Nephron progenitor cell (in vitro differentiated cells): ENCODE results near the gene DAGLA.

ENCODE experiments used
- DNase-seq: peaks from one replicate; pipeline ENCODE4 v3.0.0; 2021
- H3K27ac Mint-ChIP-seq: 2 replicates; pipeline ENCODE4 v1.8.0; 2021; ENCODE audit warnings: mild to moderate bottlenecking, moderate library complexity, mixed read lengths
- H3K27me3 Mint-ChIP-seq: 2 replicates; pipeline ENCODE4 v1.8.0; 2021; ENCODE audit warnings: mild to moderate bottlenecking, low read depth, mixed read lengths; ENCODE audit not compliant: poor library complexity
- H3K36me3 Mint-ChIP-seq: 2 replicates; pipeline ENCODE4 v1.8.0; 2021; ENCODE audit warnings: low read depth, mixed read lengths
- H3K4me1 Mint-ChIP-seq: 2 replicates; pipeline ENCODE4 v1.8.0; 2021; ENCODE audit warnings: mixed read lengths
- H3K4me3 Mint-ChIP-seq: 2 replicates; pipeline ENCODE4 v1.8.0; 2021; ENCODE audit warnings: mild to moderate bottlenecking, moderate library complexity, mixed read lengths
- H3K9me3 Mint-ChIP-seq: 2 replicates; pipeline ENCODE4 v1.8.0; 2021; ENCODE audit warnings: mild to moderate bottlenecking, moderate library complexity, mixed read lengths
- CTCF ChIP-seq: fragments of 200-600 bp; sonication (generic); IDR thresholded peaks from 2 replicates; pipeline ENCODE4 v1.5.0; 2021; ENCODE audit warnings: antibody characterized with exemption

DAGLA gene

GRCh38 chr11:61780581-61781162, 100.5 kb downstream of the DAGLA start:
- Mint-ChIP-seq H3K4me3 (no peak overlapping the region), H3K27ac (peak overlapping the region; percentile 39), H3K9me3 (no peaks in the 10 kb centered on the region), H3K36me3 (peaks cover 27% of the 10 kb centered on the region), H3K27me3 (no peaks in the 10 kb centered on the region), H3K4me1 (peaks cover 41% of the 10 kb centered on the region)
- TF ChIP-seq CTCF = no peak
- no peak for DNase-seq

GRCh38 chr11:61781585-61781984, 101.4 kb downstream of the DAGLA start:
- Mint-ChIP-seq H3K36me3 (peaks cover 27% of the 10 kb centered on the region), H3K27ac (no peak overlapping the region), H3K27me3 (no peaks in the 10 kb centered on the region), H3K4me3 (no peak overlapping the region), H3K4me1 (peaks cover 44% of the 10 kb centered on the region), H3K9me3 (no peaks in the 10 kb centered on the region)
- TF ChIP-seq CTCF = no peak
- no peak for DNase-seq

GRCh38 chr11:61782299-61782698, 102.1 kb downstream of the DAGLA start:
- Mint-ChIP-seq H3K4me3 (no peak overlapping the region), H3K36me3 (peaks cover 27% of the 10 kb centered on the region), H3K27ac (no peak overlapping the region), H3K9me3 (no peaks in the 10 kb centered on the region), H3K4me1 (peaks cover 48% of the 10 kb centered on the region), H3K27me3 (no peaks in the 10 kb centered on the region)
- no peak for TF ChIP-seq CTCF
- no peak for DNase-seq

DNA sequence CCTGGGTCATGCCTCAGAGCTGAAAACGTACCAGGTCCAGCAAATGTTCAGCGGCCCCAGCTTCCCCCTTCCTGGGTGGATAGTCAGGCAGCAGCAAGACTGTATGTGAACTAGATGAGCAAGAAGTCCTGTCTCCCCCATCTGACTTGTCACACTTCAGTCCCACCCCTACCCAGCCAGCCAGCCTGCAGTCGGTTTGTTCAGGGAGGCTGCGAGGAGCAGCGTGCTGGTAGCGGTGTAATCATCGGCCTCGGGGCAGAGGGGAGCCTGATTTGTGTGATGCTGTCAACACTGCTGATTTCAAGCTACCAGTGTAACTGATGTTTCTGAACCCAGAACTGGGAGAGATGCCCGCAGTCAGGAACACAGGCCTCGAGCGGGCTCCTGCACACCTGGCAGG, 102.7 kb downstream of the DAGLA start:
- peaks cover 48% of the 10 kb centered on the region for H3K4me1 Mint-ChIP-seq
- no peak for DNase-seq
- no peaks in the 10 kb centered on the region for H3K9me3 Mint-ChIP-seq
- H3K36me3 Mint-ChIP-seq = peaks cover 25% of the 10 kb centered on the region
- H3K27ac Mint-ChIP-seq = peak overlapping the region; percentile 66
- no peak overlapping the region for H3K4me3 Mint-ChIP-seq
- TF ChIP-seq CTCF = no peak
- no peaks in the 10 kb centered on the region for H3K27me3 Mint-ChIP-seq

DNA sequence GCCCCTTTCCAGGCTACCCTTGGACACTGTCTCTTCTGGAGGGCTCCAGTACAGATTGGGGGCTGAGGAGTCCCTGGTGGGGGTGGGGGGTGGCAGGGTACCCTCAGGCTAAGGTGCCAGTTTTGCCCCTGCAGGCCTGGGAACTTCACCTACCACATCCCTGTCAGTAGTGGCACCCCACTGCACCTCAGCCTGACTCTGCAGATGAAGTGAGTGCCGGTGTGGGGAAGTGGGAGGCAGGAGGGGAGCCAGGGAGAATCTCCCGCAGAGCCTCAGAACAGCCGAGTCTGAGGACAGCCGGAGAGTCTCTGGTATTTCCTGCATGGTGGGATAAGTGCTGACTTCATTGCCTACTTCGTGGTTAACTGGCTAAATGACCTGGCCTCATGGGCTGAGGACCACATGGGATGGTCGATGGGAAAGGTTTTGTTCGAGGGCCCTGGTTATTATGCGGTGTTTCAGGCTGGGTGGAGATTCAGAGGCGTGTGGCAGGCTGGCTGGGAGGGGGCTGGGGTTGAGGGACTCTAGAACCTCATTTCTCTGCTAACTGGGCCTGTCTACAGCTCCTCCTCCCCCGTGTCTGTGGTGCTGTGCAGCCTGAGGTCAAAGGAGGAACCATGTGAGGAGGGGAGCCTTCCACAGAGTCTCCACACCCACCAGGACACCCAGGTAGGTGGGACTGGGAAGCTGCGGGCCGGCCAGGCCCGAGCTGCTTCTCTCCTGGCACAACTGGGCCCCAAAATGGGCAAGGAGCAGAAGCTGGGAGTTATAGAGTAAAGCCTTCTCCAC, 103.7 kb downstream of the DAGLA start:
- Mint-ChIP-seq H3K27ac (peak overlapping the region; percentile 85), H3K4me3 (no peak overlapping the region), H3K36me3 (peaks cover 32% of the 10 kb centered on the region), H3K4me1 (peaks cover 44% of the 10 kb centered on the region), H3K9me3 (no peaks in the 10 kb centered on the region), H3K27me3 (no peaks in the 10 kb centered on the region)
- no peak for DNase-seq
- TF ChIP-seq CTCF = no peak

GRCh38 chr11:61784506-61784805, 104.3 kb downstream of the DAGLA start:
- peak overlapping the region; percentile 57 for H3K27ac Mint-ChIP-seq
- peaks cover 43% of the 10 kb centered on the region for H3K4me1 Mint-ChIP-seq
- no peak for TF ChIP-seq CTCF
- H3K9me3 Mint-ChIP-seq = no peaks in the 10 kb centered on the region
- no peak for DNase-seq
- no peaks in the 10 kb centered on the region for H3K27me3 Mint-ChIP-seq
- H3K4me3 Mint-ChIP-seq = no peak overlapping the region
- H3K36me3 Mint-ChIP-seq = peaks cover 35% of the 10 kb centered on the region
